AG10803 (cell line): ENCODE data around the gene EXOC3.

Experiments used
- DNase-seq: peaks from one replicate; pipeline ENCODE4 v3.0.0; 2010; ENCODE audit warnings: low read depth
- H3K4me3 ChIP-seq: 2 replicates; pipeline ENCODE4 v1.5.1; 2011; ENCODE audit warnings: mild to moderate bottlenecking, low read length, control low read depth
- CTCF ChIP-seq: conservative IDR thresholded peaks from 2 replicates; pipeline ENCODE4 v1.5.1; 2011; ENCODE audit warnings: mild to moderate bottlenecking, low read length, control low read depth, inconsistent platforms

The EXOC3 gene

GRCh38 chr5:443239-444151 is 519 bp downstream of the EXOC3 start:
- no peak for TF ChIP-seq CTCF
- peak overlapping the region; percentile 100 for H3K4me3 ChIP-seq
- DNase-seq: no peak

- TF ChIP-seq CTCF: no peak
- no peak for DNase-seq
- H3K4me3 ChIP-seq: peak overlapping the region; percentile 100
Measured at GRCh38 chr5:444226-444625, 1.2 kb downstream of the EXOC3 start.

GRCh38 chr5:445591-445990 is 2.6 kb downstream of the EXOC3 start:
- DNase-seq: no peak
- no peak for TF ChIP-seq CTCF
- H3K4me3 ChIP-seq: no peak overlapping the region

GRCh38 chr5:446066-446882 is 3.3 kb downstream of the EXOC3 start:
- DNase-seq: no peak
- TF ChIP-seq CTCF: no peak
- H3K4me3 ChIP-seq: no peak overlapping the region

GRCh38 chr5:446883-447263 is 3.9 kb downstream of the EXOC3 start:
- DNase-seq: peak; percentile 49
- peak; percentile 69 for TF ChIP-seq CTCF
- H3K4me3 ChIP-seq: no peak overlapping the region

GRCh38 chr5:447501-447900 is 4.5 kb downstream of the EXOC3 start:
- TF ChIP-seq CTCF: no peak
- no peak for DNase-seq
- H3K4me3 ChIP-seq: no peak overlapping the region
